Measurements from ENCODE around the gene USP9Y.

DNA sequence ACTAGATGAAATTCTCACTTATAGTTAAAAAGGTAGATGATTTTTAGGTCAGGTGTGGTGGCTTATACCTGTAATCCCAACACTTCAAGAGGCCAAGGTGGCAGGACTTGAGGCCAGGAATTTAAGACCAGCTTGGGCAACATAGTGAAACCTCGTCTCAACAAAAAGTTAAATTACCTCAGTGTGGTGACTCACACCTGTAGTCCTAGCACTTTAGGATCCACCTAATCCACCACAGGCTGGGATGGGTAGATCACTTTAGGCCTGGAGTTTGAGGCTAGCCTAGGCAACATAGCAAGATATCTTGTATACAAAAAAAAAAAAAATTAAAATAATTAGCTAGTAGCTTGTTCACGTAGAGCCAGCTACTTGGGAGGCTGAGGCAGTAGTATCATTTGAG is 140.3 kb downstream of the USP9Y start:
- TF ChIP-seq, protein P1, sequence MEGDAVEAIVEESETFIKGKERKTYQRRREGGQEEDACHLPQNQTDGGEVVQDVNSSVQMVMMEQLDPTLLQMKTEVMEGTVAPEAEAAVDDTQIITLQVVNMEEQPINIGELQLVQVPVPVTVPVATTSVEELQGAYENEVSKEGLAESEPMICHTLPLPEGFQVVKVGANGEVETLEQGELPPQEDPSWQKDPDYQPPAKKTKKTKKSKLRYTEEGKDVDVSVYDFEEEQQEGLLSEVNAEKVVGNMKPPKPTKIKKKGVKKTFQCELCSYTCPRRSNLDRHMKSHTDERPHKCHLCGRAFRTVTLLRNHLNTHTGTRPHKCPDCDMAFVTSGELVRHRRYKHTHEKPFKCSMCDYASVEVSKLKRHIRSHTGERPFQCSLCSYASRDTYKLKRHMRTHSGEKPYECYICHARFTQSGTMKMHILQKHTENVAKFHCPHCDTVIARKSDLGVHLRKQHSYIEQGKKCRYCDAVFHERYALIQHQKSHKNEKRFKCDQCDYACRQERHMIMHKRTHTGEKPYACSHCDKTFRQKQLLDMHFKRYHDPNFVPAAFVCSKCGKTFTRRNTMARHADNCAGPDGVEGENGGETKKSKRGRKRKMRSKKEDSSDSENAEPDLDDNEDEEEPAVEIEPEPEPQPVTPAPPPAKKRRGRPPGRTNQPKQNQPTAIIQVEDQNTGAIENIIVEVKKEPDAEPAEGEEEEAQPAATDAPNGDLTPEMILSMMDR (IDR thresholded peaks at IDR 0.05) = no peak
- TF ChIP-seq POLR2A (IDR thresholded peaks at IDR 0.05) = no peak
